Measurements from ENCODE around the gene FRMD8. TPM values are rescaled to one million over a fixed set of nuclear protein-coding genes. Genes with fewer than 3 reads are reported as not detected.

Gene FRMD8
- total and polyA plus RNA-seq, 9 of the 15 experiments (the other 6 are each of a cell fraction or from before 2014, with no cell fraction given), result 4.5 to 54.5 (median 15.8) TPM

GRCh38 chr11:65392899-65393298 is 6.5 kb downstream of the FRMD8 start:
- WGBS (ENCODE audit: insufficient coverage, low coverage, missing lambda C conversion rate), result 87% methylated on average over 4 of the region's 5 CpGs
- BruUV-seq (replicated peaks), result no TSS peak
- ChIA-PET CTCF (ENCODE audit: low intra/inter-chr PET ratio) (no interaction called here), POLR2A (interaction anchor here (0.6 to 16.2 kb wide), 6 partner anchors 10 to 217 kb away, joined by 3 to 250 read pairs (median 4); partner anchors contain the start of genes MALAT1 and NEAT1)
- Histone ChIP-seq H3K9me3 (replicated peaks; ENCODE audit: control insufficient read depth, insufficient read depth, low read depth, low read length) (no peaks in the 10 kb centered on the region), H3K27me3 (ENCODE audit: control insufficient read depth in 2 of 2, insufficient read depth in 2 of 2, low read length in 2 of 2) (no peaks in the 10 kb centered on the region), H3K4me2 (ENCODE audit: insufficient read depth, low read length) (no peak overlapping the region), H2AFZ (ENCODE audit: low read depth, low read length) (no peak overlapping the region), H3K36me3 (ENCODE audit: control insufficient read depth, insufficient read depth, low read length) (peaks cover 80% of the 10 kb centered on the region; the same call in 2 of the 3 replicates), H3K27ac (ENCODE audit: extremely low read depth, low read depth, low read length) (no peak overlapping the region), H3K4me1 (replicated peaks in 1 of 2; ENCODE audit: control insufficient read depth in 2 of 2, insufficient read depth in 2 of 2, low read length in 2 of 2) (peaks cover 10 to 47% of the 10 kb centered on the region in 2 experiments; a peak in 4 of 5 replicates), H3K4me3 (no peak overlapping the region), H3K9me1 (ENCODE audit: control insufficient read depth, insufficient read depth, low read length) (no peaks in the 10 kb centered on the region), H3K79me2 (ENCODE audit: control insufficient read depth, insufficient read depth, low read length) (peaks cover 24% of the 10 kb centered on the region), H4K20me1 (replicated peaks; ENCODE audit: control insufficient read depth, insufficient read depth, low read length) (peaks cover 9% of the 10 kb centered on the region), H3K9ac (ENCODE audit: insufficient read depth in 1 of 2, low read depth in 2 of 2, low read length in 2 of 2) (peak overlapping the region in 1 of 2 experiments; percentile 2; a peak in 2 of 4 replicates)
- in situ Hi-C loops (cut with MboI) (no loop called here), intact Hi-C loops (cut with micrococcal nuclease) (no loop called here)
- no peak for ATAC-seq
- no peak for DNase-seq (ENCODE audit: extremely low read depth in 1 of 4, low spot score in 3 of 4)
- no peak for TF ChIP-seq RNF2 (IDR thresholded peaks at IDR 0.05)
- TF ChIP-seq ZNF282 (CRISPR knock-in tag; IDR thresholded peaks at IDR 0.05), result no peak
- TF ChIP-seq, protein P1, sequence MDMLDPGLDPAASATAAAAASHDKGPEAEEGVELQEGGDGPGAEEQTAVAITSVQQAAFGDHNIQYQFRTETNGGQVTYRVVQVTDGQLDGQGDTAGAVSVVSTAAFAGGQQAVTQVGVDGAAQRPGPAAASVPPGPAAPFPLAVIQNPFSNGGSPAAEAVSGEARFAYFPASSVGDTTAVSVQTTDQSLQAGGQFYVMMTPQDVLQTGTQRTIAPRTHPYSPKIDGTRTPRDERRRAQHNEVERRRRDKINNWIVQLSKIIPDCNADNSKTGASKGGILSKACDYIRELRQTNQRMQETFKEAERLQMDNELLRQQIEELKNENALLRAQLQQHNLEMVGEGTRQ (CRISPR knock-in tag; IDR thresholded peaks at IDR 0.05), result no peak
- TF ChIP-seq ZNF511 (CRISPR knock-in tag; IDR thresholded peaks at IDR 0.05), result no peak
- no peak for TF ChIP-seq SREBF2 (CRISPR knock-in tag; IDR thresholded peaks at IDR 0.05)
- no peak for TF ChIP-seq RFX7 (CRISPR knock-in tag; IDR thresholded peaks at IDR 0.05)
- no peak for TF ChIP-seq CREB3L1 (IDR thresholded peaks at IDR 0.05; ENCODE audit: borderline replicate concordance, low read depth)
- no peak for FAIRE-seq

All from K562 (cell line).